GM18498 (cell line): Measurements from ENCODE around the gene LRMDA.
A peak's percentile ranks its signal among the peaks of the same experiment; 100 is the strongest.

Experiments used
- ATAC-seq: cut with Tn5 transposase; IDR thresholded peaks from one replicate; pipeline ENCODE4 v1.9.1; 2021; ENCODE audit warnings: mild to moderate bottlenecking, moderate library complexity; ENCODE audit not compliant: unreplicated experiment

The LRMDA gene

GRCh38 chr10:75401569-75402485 is 29.6 kb upstream of the LRMDA start, which contains the start of gene ZNF503:
Gene ZNF503 (minus strand): TSS chr10:75401764. CDS start chr10:75401419, 345 bp downstream.
- peak; percentile 56 for ATAC-seq

DNA sequence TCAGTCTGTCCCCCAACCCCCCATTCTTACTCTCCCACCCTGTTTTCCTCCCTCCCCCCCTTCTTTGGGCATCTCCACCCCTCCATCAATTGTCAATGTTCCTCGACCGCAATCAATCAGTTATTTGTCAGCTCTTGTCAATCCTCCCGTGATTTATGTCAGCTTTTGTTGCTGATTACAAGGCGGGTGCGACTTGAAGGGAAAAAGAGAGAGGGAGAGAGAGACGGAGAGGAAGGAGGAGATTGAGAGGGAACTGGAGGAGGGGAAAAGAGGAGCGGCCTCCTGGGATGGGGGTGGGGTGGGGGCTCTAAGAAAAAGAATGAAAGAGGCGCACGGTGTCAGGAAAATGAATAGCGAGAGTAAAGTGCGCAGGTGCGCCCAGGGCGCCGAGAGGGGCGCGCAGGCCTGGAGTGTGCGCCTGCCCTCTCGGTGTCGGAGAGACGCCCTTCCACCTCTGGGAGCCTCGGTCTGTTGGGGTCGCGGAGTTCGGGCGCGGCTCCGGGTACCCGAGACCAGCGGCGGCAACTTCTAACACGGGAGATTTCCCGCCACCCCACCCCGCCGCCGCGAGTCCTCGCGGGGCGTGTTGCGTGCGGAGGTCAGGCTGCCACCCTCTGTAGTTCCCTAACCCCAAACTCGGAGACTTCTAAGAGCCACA is 28.8 kb upstream of the LRMDA start:
- ATAC-seq = no peak

DNA sequence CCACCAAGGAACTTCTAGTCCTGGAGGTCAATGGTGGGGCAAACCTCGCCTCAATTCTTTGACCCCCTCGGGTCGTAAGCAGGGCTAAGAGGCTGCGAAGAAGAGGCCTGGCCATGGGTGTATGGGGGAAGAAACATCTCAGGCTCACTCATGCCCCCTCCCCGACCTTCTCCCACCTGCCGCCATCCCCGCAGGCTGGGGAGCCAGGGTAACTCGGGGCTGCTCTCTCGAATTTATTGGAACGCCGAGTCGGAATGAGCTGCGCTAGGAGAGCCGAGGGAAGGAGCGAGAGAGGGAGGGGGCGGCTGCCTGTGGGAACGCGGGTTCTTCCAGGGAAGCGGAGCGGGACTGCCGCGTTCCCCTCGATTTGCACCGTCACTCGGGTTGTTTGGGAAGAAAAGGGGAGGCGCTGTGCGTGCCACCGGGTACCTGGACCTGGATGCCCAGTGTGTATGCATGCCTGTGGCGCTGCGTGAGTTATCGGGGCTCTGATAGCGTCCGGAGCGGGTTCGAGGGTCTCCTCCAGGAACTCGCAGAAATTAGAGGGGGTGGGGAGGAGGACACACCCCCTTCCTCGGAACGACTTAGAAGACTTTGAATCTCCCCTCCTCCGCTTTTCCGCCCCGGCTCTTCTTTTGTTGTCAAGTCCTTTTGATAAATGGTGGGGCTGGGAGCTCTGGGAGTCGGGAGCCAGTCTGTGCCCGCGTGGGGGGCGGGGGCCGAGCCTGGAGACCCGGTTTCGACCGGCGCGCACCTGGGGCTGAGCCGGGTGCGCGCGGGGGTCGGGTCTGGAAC is 28.1 kb upstream of the LRMDA start:
- no peak for ATAC-seq

GRCh38 chr10:75403939-75404814 is 27.2 kb upstream of the LRMDA start:
- ATAC-seq = no peak

- ATAC-seq = no peak
Measured at GRCh38 chr10:75404815-75405597, 26.4 kb upstream of the LRMDA start.

- ATAC-seq = no peak
Measured at GRCh38 chr10:75405598-75406461, 25.6 kb upstream of the LRMDA start.

DNA sequence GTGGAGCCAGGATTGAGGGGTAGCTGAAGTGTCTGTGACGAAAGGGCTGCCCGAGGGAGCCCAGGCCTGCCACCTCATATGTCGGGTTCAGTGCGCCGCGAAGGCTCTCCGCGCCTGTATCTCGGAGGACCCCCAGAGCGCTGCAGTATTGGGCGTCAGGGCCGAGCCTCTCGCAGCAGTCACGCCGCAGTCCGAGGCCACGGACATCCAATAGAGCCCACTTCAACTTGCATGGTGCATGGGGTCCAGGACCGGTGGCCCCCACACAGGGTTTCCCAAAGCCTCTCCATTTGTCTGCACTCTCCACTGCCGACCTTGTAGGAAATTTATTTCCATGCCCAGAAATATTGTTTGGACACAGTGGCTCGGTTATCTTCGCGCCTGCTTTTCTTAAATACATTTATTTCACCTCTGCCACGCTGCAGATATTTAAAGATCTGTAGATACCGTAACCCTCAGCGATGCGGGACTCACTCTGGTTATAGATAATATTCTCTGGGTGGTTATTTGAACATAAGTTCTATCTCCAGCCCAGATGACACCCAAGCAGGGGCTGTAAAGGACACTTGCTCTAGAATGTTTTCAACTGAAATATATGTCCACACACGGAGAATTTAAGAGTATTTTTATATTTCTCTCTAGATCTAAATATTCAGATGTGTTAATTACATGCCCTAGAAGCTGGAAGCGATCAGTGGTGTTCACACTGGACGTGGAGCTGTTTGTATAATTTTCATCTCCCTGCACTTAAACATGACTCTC is 24.8 kb upstream of the LRMDA start:
- no peak for ATAC-seq

GRCh38 chr10:75407224-75407712 is 24.2 kb upstream of the LRMDA start:
- no peak for ATAC-seq

DNA sequence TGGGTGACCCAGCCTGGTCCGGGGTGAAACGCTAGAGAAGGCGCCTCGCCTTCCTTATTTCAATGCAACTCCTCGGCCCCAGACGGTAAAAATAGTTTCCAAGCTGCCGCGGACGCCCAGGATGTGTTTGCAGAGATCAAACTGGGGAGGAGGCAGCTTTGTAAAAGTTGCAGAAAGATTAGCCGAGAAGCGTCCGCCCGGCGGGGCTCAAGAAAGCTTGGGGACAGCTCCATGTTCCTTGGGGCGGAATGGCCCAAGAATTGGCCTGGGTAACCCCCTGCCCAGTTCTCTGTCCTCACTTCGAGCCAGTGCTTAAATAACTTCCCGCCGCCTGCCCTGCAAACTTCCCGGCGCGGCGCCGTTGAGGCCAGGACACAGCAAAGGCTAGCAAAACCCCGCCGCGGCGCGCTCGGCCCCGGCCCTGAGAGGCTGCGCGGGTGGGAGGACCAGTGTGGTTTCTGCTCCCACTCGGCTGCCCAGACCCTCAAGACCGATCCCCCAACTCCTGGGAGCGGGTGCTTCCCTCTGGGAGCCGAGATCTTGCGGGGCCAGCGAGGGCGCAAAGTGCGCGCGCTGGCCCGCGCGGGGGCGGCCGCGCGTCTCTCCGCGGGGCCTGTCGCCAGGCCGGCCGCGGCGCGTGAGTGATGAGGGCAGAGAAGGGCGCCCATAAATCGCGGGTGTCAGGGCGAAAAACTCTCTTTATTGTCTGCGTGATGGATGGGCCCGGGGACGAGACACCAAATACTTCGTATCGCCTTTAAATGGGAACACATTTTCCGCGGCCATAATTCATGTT is 23.5 kb upstream of the LRMDA start:
- ATAC-seq = no peak

GRCh38 chr10:75408509-75408875 is 22.9 kb upstream of the LRMDA start:
- no peak for ATAC-seq

GRCh38 chr10:75408911-75409885 is 22.2 kb upstream of the LRMDA start:
- ATAC-seq = peak; percentile 70

DNA sequence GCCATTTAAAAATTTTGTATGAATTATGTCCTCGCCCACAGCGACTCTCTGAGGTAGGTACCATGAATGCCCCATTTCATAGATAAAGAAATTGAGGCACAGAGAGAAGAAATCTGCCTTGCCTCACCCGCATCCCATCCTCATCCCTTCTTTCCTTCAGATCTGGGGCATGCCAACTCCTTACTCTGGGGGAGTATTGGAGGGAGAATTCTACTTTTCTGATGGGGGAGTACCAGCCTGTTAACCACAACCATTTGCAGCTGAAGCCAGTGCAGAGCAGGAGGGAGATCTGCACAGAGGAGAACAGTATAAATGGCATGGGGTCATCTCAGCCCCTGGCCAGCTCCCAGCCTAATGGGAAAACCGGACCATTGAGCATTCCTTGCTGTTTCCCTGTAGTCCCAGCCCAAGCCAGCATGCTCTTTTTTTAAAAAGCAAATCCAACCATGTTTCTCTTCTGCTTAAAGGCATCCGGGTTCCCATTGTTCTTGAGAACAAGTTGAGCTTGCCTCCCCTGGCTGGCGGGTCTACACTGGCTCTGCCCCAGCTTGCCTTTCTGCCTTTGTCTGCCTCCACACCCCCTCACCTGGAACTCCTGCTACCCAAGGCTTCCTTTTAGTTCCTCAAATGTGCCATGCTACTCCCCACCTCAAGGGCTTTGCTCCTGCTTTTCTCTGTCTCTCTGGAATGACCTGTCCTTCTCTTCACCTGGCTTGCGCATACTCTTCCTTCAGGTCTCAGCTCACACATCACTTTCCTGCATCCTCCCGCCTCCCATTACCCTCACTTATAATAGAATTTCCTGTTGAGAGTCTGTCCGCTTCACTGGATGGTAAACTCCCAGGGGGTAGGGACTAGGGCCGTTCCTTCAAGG is 21.1 kb upstream of the LRMDA start:
- ATAC-seq = no peak

DNA sequence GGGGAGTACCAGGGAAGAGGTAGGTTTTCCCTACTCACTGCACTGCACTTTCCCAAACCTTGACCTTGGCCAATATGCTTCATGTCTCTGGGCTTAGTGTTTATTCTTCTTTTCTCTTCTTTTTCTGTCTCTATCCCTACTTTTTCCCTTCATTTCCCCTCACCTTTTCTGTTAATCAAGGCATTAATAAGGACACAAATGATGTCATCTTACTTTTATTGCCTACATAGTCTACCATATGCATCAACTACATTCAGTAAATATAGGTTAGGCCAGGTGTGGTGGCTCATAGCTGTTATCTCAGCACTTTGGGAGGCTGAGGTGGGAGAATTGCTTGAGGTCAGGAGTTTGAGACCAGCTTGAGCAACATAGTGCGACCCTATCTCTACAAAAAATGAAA is 16.9 kb upstream of the LRMDA start:
- no peak for ATAC-seq

GRCh38 chr10:75417522-75417927 is 13.9 kb upstream of the LRMDA start:
- ATAC-seq = no peak

DNA sequence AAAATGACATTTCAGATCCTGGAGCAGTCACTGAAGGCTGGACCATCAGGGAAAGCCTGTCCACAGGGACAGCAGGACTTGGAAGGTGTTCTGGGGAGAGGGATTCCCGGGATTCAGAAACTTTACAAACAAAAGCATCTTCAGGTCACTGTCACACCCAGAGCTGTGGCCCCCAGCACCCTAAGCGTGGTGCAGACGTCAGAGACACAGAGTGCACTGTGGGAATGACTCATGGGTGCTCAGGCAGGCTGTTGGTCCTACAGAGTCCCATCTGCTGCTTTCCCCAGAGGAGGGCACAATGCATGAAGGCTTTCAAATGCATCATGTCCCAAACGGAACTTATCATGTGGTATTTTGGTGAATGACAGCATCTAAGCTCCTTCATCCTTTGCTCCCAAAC is 13.1 kb upstream of the LRMDA start:
- no peak for ATAC-seq
